ENCODE data around the gene ZNF609. TPM values are rescaled to one million over a fixed set of nuclear protein-coding genes. Genes with fewer than 3 reads are reported as not detected.

Gene ZNF609
- total RNA-seq, 5 donors from 2014 or later (not counting 1 experiment from before 2014, with no cell fraction given): 52.7 to 81.8 (median 59.3) TPM

DNA sequence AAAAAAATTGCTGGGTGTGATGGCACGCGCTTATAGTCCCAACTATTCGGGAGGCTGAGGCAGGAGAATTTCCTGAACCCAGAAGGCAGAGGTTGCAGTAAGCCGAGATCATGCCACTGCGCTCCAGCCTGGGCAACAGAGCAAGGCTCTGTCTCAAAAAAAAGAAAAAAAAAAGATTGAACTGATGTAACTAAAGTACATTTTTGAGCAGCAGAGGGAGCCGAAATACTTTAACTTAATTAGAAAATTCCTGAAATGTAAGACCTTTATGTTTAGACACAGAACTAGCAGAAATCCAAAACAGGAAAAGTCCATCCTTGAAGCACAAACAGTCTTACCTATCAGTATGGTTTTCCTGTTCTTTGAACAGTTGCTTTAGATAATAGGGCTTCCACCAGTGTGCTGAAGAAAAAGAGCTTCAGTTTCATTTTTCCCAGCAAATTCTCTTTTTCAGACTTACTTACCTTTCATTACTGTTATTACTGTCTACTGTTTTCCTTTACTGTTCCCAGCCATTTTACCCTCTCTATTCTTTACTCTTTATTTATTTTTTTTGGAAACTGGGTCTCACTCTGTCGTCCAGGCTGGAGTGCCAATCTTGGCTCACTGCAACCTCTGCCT lies 33.4 kb upstream of the ZNF609 start:
- H3K36me3 ChIP-seq (ENCODE audit: control insufficient read depth in 2 of 2, extremely low read depth in 1 of 2, insufficient read depth in 1 of 2, low read length in 1 of 2): peaks cover 5 to 38% of the 10 kb centered on the region in 2 donors
- no peak for ATAC-seq (replicated peaks in 1 of 4)
- no peaks in the 10 kb centered on the region for H3K9me3 ChIP-seq
- POLR2A ChIA-PET: interaction anchor here in 1 of 2 donors (0.6 kb wide), 1 partner anchor 225 kb away, joined by 3 read pairs; no protein-coding TSS in a partner anchor
- H3K27me3 ChIP-seq (replicated peaks in 1 of 2; ENCODE audit: control insufficient read depth in 2 of 2, extremely low read depth in 1 of 2, insufficient read depth in 2 of 2, low read length in 1 of 2): no peaks in the 10 kb centered on the region
- CTCF ChIA-PET: interaction anchor here (0.5 to 1.3 kb wide), 12 partner anchors 9 to 410 kb away, joined by 3 to 13 read pairs (median 3); partner anchors contain the start of gene ZNF609 (in 1 of the 2)
- peaks cover 41 to 51% (median 46%) of the 10 kb centered on the region in 3 donors for H3K4me1 Mint-ChIP-seq
- H3K9me3 Mint-ChIP-seq: no peaks in the 10 kb centered on the region
- peak in 1 of 35 experiments; percentile 45 for DNase-seq
- no peak overlapping the region for H3K27ac ChIP-seq (ENCODE audit: low read length)
- H3K4me3 ChIP-seq (ENCODE audit: control insufficient read depth in 1 of 2, extremely low read depth in 1 of 2, low read length in 1 of 2): no peak overlapping the region
- peak overlapping the region; percentile 82 to 95 for H3K27ac Mint-ChIP-seq
- no peaks in the 10 kb centered on the region for H3K27me3 Mint-ChIP-seq
- peak overlapping the region in 2 of 3 donors; percentile 2 to 17 for H3K4me3 Mint-ChIP-seq
- WGBS (ENCODE audit: insufficient coverage): 86% methylated on average over 4 of the region's 7 CpGs
- peaks cover 23% of the 10 kb centered on the region for H3K36me3 Mint-ChIP-seq
- H3K4me1 ChIP-seq (ENCODE audit: control insufficient read depth in 1 of 2, extremely low read depth in 1 of 2, insufficient read depth in 2 of 2, low read length in 2 of 2): peaks cover 34 to 38% of the 10 kb centered on the region in 2 experiments

DNA sequence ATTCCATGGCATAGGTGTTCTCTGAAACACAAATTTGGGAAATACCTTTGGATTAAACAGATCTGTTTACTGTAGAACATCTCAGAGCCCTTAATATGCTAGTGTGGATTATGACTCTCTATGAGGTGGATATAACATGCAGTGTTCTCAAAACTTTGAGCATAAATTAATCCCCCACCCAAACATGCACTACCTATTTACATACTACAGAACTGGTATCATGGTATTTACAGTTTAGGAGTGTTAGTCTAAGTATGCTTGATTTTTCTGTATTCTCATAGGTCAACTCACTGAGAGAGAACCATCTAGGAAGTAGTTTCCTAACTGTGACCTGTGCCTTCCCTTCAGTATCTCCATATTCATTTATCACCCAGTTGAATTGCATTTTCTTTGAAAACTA lies 30.9 kb upstream of the ZNF609 start:
- no peak for ATAC-seq (replicated peaks in 1 of 4)
- DNase-seq: peak in 1 of 35 experiments; percentile 11
- no peak overlapping the region for H3K4me3 ChIP-seq (ENCODE audit: control insufficient read depth in 1 of 2, extremely low read depth in 1 of 2, low read length in 1 of 2)
- Mint-ChIP-seq H3K4me1 (peaks cover 43 to 56% (median 48%) of the 10 kb centered on the region in 3 donors), H3K9me3 (no peaks in the 10 kb centered on the region), H3K27ac (peak overlapping the region; percentile 92 to 95), H3K27me3 (no peaks in the 10 kb centered on the region), H3K4me3 (peak overlapping the region in 1 of 3 donors; percentile 62), H3K36me3 (peaks cover 15% of the 10 kb centered on the region)
- POLR2A ChIA-PET: no interaction called here
- peaks cover 3 to 17% of the 10 kb centered on the region in 2 donors for H3K36me3 ChIP-seq (ENCODE audit: control insufficient read depth in 2 of 2, extremely low read depth in 1 of 2, insufficient read depth in 1 of 2, low read length in 1 of 2)
- no peaks in the 10 kb centered on the region for H3K9me3 ChIP-seq
- peak overlapping the region; percentile 74 for H3K27ac ChIP-seq (ENCODE audit: low read length)
- peaks cover 34 to 38% of the 10 kb centered on the region in 2 experiments for H3K4me1 ChIP-seq (ENCODE audit: control insufficient read depth in 1 of 2, extremely low read depth in 1 of 2, insufficient read depth in 2 of 2, low read length in 2 of 2)
- CTCF ChIA-PET: no interaction called here
- H3K27me3 ChIP-seq (replicated peaks in 1 of 2; ENCODE audit: control insufficient read depth in 2 of 2, extremely low read depth in 1 of 2, insufficient read depth in 2 of 2, low read length in 1 of 2): no peaks in the 10 kb centered on the region

DNA sequence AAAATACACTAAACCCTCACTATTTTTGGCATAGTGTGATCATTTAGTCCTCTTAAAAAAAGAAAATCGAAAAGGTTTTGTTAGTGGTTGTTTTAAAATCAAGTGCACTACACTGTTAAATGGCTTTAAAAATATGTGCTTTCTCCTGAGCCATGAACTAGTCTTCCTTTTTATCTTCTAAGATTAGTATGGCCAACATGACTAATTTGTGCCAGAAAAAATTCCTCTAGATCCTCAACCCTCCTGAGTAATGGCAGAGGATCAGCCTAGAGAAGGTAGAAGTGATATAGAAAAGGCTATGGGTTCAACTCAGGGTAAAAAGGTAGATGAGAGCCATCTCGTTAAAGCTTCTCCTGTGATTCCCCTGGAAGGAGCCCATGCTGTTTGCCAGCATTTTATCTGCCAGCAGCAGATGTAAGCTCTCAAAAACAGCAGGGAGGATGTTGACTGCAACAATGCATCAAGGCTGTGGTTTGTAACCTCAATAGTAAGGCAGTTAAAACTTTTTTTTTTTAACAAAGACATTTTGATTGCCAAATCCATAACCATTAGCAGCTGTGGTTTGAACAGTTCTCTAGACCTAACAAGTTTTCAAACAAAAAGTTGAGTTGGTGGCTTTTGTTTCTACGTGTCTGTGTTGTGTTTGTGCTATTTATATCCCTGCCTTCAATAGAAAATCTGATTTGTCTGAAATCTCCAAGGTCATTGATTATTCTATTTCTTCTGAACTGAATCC lies 30.2 kb upstream of the ZNF609 start:
- ATAC-seq (replicated peaks in 1 of 4): peak; percentile 86 to 96 (median 94)
- CTCF ChIA-PET: interaction anchor here (0.6 to 1.9 kb wide), 5 partner anchors 192 to 1141 kb away, joined by 3 to 12 read pairs (median 3); no protein-coding TSS in a partner anchor
- WGBS (ENCODE audit: insufficient coverage): 0% methylated on average over 1 of the region's 3 CpGs

DNA sequence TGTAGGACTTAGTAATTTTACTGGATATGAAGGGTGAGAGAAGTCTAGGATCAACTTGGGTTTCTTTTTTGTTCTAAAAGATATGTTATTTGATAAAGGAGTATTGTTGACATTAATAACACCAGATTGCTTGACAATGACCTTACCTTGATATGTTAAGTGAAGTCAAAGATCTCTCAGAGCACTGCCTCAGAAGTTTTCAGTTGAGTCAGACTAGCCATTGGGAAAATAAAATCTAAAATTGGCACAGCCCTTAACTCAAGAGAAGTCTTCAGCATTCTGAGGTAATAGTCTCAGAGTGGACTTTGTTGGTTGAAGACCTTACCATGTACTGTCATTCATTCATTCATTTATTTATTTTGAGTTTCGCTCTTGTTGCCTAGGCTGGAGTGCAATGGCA lies 22.4 kb upstream of the ZNF609 start:
- H3K27ac Mint-ChIP-seq: peak overlapping the region; percentile 50 to 83
- no peaks in the 10 kb centered on the region for H3K36me3 ChIP-seq (ENCODE audit: control insufficient read depth in 2 of 2, extremely low read depth in 1 of 2, insufficient read depth in 1 of 2, low read length in 1 of 2)
- ChIA-PET POLR2A (no interaction called here), CTCF (no interaction called here)
- H3K4me1 Mint-ChIP-seq: peaks cover 26 to 55% (median 46%) of the 10 kb centered on the region in 3 donors
- H3K27me3 Mint-ChIP-seq: no peaks in the 10 kb centered on the region
- ATAC-seq (replicated peaks in 1 of 4) (no peak), DNase-seq (no peak)
- peak overlapping the region in 1 of 3 donors; percentile 44 for H3K4me3 Mint-ChIP-seq
- no peaks in the 10 kb centered on the region for H3K9me3 ChIP-seq
- H3K27ac ChIP-seq (ENCODE audit: low read length): no peak overlapping the region
- H3K4me3 ChIP-seq (ENCODE audit: control insufficient read depth in 1 of 2, extremely low read depth in 1 of 2, low read length in 1 of 2): no peak overlapping the region
- no peaks in the 10 kb centered on the region for H3K27me3 ChIP-seq (replicated peaks in 1 of 2; ENCODE audit: control insufficient read depth in 2 of 2, extremely low read depth in 1 of 2, insufficient read depth in 2 of 2, low read length in 1 of 2)
- H3K9me3 Mint-ChIP-seq: no peaks in the 10 kb centered on the region
- H3K36me3 Mint-ChIP-seq: peaks cover 22% of the 10 kb centered on the region
- H3K4me1 ChIP-seq (ENCODE audit: control insufficient read depth in 1 of 2, extremely low read depth in 1 of 2, insufficient read depth in 2 of 2, low read length in 2 of 2): peaks cover 21 to 23% of the 10 kb centered on the region in 2 experiments
- no CpG with 5 or more reads among the region's 1 CpG for WGBS (ENCODE audit: insufficient coverage)

More for the DNA sequence above, 30.2 kb upstream of the ZNF609 start:
- Histone ChIP-seq H3K4me1 (ENCODE audit: control insufficient read depth in 1 of 2, extremely low read depth in 1 of 2, insufficient read depth in 2 of 2, low read length in 2 of 2) (peaks cover 34 to 38% of the 10 kb centered on the region in 2 experiments), H3K9me3 (no peaks in the 10 kb centered on the region), H3K4me3 (ENCODE audit: control insufficient read depth in 1 of 2, extremely low read depth in 1 of 2, low read length in 1 of 2) (no peak overlapping the region), H3K27ac (ENCODE audit: low read length) (peak overlapping the region; percentile 74), H3K27me3 (replicated peaks in 1 of 2; ENCODE audit: control insufficient read depth in 2 of 2, extremely low read depth in 1 of 2, insufficient read depth in 2 of 2, low read length in 1 of 2) (no peaks in the 10 kb centered on the region), H3K36me3 (ENCODE audit: control insufficient read depth in 2 of 2, extremely low read depth in 1 of 2, insufficient read depth in 1 of 2, low read length in 1 of 2) (peaks cover 0 to 11% of the 10 kb centered on the region in 2 donors)
- no peaks in the 10 kb centered on the region for H3K9me3 Mint-ChIP-seq
- POLR2A ChIA-PET: interaction anchor here in 1 of 2 donors (0.6 to 1.3 kb wide), 4 partner anchors 42 to 1361 kb away, joined by 3 to 4 read pairs (median 3); partner anchors contain the start of gene TRIP4
- peaks cover 43 to 58% (median 49%) of the 10 kb centered on the region in 3 donors for H3K4me1 Mint-ChIP-seq
- H3K36me3 Mint-ChIP-seq: peaks cover 13% of the 10 kb centered on the region
- H3K4me3 Mint-ChIP-seq: peak overlapping the region; percentile 58 to 65 (median 62)
- peak in 34 of 35 experiments; percentile 15 to 81 (median 50) for DNase-seq
- peak overlapping the region; percentile 92 to 95 for H3K27ac Mint-ChIP-seq
- H3K27me3 Mint-ChIP-seq: no peaks in the 10 kb centered on the region

DNA sequence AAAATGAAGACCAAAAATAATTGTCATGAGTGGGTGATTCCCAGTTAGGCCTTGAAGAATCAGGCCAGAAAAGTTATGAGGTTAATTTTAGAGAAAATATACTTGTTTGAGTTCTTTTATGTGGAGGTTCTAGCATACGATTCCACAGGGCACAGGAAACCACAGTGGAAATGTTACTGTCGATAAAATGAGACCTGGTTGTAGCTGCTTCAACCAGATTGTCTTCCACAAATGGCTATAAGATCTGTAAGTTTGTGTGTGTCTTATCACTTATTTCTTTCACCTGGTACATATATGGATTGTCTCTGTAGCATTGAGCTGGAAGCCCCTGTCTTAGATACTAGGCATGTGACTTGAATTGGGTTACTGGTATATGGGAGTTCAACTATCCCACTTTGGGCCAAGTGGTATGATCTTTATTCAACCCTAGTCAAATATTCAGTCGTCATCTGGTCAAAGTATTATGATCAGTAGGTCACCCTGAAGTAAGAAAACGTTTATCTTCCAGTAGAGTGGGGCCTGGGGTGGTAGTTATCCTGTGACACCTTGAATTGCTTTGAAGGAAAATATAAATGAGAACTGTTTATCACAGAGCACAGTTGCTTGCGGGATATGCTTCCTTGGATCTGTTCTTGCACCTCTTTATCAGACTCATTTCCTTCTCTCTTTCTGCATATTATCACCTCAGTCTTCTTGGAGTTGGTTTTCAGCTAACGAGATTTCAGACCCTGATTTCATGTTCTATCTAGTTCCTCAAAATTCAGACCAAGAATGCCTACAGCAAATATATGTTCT lies 21.5 kb upstream of the ZNF609 start:
- DNase-seq (no peak), ATAC-seq (replicated peaks in 1 of 4) (peak in 3 of 4 experiments; percentile 27 to 55 (median 36))
- H3K36me3 Mint-ChIP-seq: peaks cover 20% of the 10 kb centered on the region
- H3K4me1 Mint-ChIP-seq: peaks cover 34 to 63% (median 55%) of the 10 kb centered on the region in 3 donors
- H3K4me3 Mint-ChIP-seq: peak overlapping the region in 1 of 3 donors; percentile 44
- Histone ChIP-seq H3K27ac (ENCODE audit: low read length) (no peak overlapping the region), H3K27me3 (replicated peaks in 1 of 2; ENCODE audit: control insufficient read depth in 2 of 2, extremely low read depth in 1 of 2, insufficient read depth in 2 of 2, low read length in 1 of 2) (no peaks in the 10 kb centered on the region), H3K9me3 (no peaks in the 10 kb centered on the region), H3K36me3 (ENCODE audit: control insufficient read depth in 2 of 2, extremely low read depth in 1 of 2, insufficient read depth in 1 of 2, low read length in 1 of 2) (no peaks in the 10 kb centered on the region), H3K4me1 (ENCODE audit: control insufficient read depth in 1 of 2, extremely low read depth in 1 of 2, insufficient read depth in 2 of 2, low read length in 2 of 2) (peaks cover 23 to 28% of the 10 kb centered on the region in 2 experiments), H3K4me3 (ENCODE audit: control insufficient read depth in 1 of 2, extremely low read depth in 1 of 2, low read length in 1 of 2) (no peak overlapping the region)
- H3K27me3 Mint-ChIP-seq: no peaks in the 10 kb centered on the region
- CTCF ChIA-PET: interaction anchor here in 1 of 2 donors (0.7 kb wide), 1 partner anchor 12 kb away, joined by 3 read pairs; no protein-coding TSS in a partner anchor
- POLR2A ChIA-PET: interaction anchor here in 1 of 2 donors (1.2 kb wide), 1 partner anchor 18 kb away, joined by 3 read pairs; no protein-coding TSS in a partner anchor
- H3K9me3 Mint-ChIP-seq: no peaks in the 10 kb centered on the region
- WGBS (ENCODE audit: insufficient coverage): 0% methylated on average over 2 of the region's 6 CpGs
- peak overlapping the region; percentile 50 to 83 for H3K27ac Mint-ChIP-seq
